ENCODE measurements around the gene TNRC6B. TPM values are rescaled to one million over a fixed set of nuclear protein-coding genes. Genes with fewer than 3 reads are reported as not detected.

Gene TNRC6B
- polyA plus RNA-seq, 3 donors = 7.2 to 16.5 (median 11.8) TPM

DNA sequence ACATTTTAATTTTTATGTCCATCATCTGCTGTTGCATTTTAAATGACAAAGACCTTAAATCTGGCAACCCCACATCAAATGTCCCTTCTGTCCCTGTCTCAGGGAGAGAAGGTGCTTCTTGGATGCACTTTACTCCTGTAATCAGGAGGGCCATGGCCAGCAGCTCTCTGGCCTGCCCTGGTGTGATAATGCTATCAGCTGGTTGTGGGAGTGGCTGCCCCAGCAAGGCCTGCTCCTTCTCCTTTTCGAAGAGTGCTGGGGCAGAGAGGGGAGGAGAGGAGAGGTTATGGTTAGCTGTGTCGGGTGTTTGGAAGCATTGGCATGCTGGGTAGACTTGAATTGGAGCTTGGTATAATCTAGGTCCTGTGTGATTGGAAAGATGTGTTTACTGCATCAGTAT is 12.8 kb downstream of the TNRC6B start:
- H3K4me1 Mint-ChIP-seq = peaks cover 65% of the 10 kb centered on the region
- H3K27me3 ChIP-seq (ENCODE audit: control insufficient read depth in 2 of 2, insufficient read depth in 2 of 2, low read length in 2 of 2) = no peaks in the 10 kb centered on the region
- H3K79me2 ChIP-seq (ENCODE audit: insufficient read depth, low read length) = peaks cover 100% of the 10 kb centered on the region

GRCh38 chr22:40193429-40194421 is 16.0 kb downstream of the TNRC6B start:
- Histone ChIP-seq H3K4me2 (replicated peaks; ENCODE audit: extremely low read depth, low read length, poor library complexity, severe bottlenecking) (peak overlapping the region; percentile 2), H3K79me2 (ENCODE audit: insufficient read depth, low read length) (peaks cover 100% of the 10 kb centered on the region), H3K4me3 (replicated peaks in 1 of 3; ENCODE audit: low read depth in 2 of 3, low read length in 3 of 3) (no peak overlapping the region), H4K20me1 (ENCODE audit: insufficient read depth, low read length) (peaks cover 100% of the 10 kb centered on the region), H3K4me1 (ENCODE audit: control insufficient read depth in 1 of 2, insufficient read depth in 2 of 2, low read length in 2 of 2) (peaks cover 17 to 27% of the 10 kb centered on the region in 2 donors), H2AFZ (ENCODE audit: insufficient read depth, low read depth, low read length, poor library complexity, severe bottlenecking) (no peak overlapping the region), H3K27ac (ENCODE audit: low read depth in 1 of 2, low read length in 2 of 2) (peak overlapping the region in 1 of 2 donors; percentile 56), H3K36me3 (replicated peaks in 1 of 2; ENCODE audit: control insufficient read depth in 1 of 2, insufficient read depth in 2 of 2, low read length in 2 of 2) (peaks cover 0 to 9% of the 10 kb centered on the region in 2 donors), H3K9ac (ENCODE audit: insufficient read depth, low read length, poor library complexity, severe bottlenecking) (no peak overlapping the region), H3K9me3 (replicated peaks in 1 of 2; ENCODE audit: control insufficient read depth in 1 of 2, insufficient read depth in 1 of 2, low read length in 2 of 2) (no peaks in the 10 kb centered on the region), H3K27me3 (ENCODE audit: control insufficient read depth in 2 of 2, insufficient read depth in 2 of 2, low read length in 2 of 2) (no peaks in the 10 kb centered on the region)
- 94% methylated on average over 7 of the region's 13 CpGs for WGBS (ENCODE audit: insufficient coverage)
- Mint-ChIP-seq H3K4me3 (no peak overlapping the region), H3K27ac (peak overlapping the region in 6 of 7 donors; percentile 2 to 51 (median 26)), H3K36me3 (peaks cover 18 to 22% of the 10 kb centered on the region in 2 donors), H3K9me3 (peaks cover 0 to 1% (median 0%) of the 10 kb centered on the region in 7 donors), H3K4me1 (peaks cover 63% of the 10 kb centered on the region), H3K27me3 (ENCODE audit: low read depth in 3 of 3) (no peaks in the 10 kb centered on the region)
- intact Hi-C loops (cut with micrococcal nuclease) = no loop called here
- no peak for DNase-seq
- TF ChIP-seq, protein P1, sequence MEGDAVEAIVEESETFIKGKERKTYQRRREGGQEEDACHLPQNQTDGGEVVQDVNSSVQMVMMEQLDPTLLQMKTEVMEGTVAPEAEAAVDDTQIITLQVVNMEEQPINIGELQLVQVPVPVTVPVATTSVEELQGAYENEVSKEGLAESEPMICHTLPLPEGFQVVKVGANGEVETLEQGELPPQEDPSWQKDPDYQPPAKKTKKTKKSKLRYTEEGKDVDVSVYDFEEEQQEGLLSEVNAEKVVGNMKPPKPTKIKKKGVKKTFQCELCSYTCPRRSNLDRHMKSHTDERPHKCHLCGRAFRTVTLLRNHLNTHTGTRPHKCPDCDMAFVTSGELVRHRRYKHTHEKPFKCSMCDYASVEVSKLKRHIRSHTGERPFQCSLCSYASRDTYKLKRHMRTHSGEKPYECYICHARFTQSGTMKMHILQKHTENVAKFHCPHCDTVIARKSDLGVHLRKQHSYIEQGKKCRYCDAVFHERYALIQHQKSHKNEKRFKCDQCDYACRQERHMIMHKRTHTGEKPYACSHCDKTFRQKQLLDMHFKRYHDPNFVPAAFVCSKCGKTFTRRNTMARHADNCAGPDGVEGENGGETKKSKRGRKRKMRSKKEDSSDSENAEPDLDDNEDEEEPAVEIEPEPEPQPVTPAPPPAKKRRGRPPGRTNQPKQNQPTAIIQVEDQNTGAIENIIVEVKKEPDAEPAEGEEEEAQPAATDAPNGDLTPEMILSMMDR (IDR thresholded peaks at IDR 0.05) = peak; percentile 17

More for the DNA sequence above, 12.8 kb downstream of the TNRC6B start:
- Histone ChIP-seq H3K4me1 (ENCODE audit: control insufficient read depth in 1 of 2, insufficient read depth in 2 of 2, low read length in 2 of 2) (peaks cover 21 to 32% of the 10 kb centered on the region in 2 donors), H3K4me3 (replicated peaks in 1 of 3; ENCODE audit: low read depth in 2 of 3, low read length in 3 of 3) (no peak overlapping the region), H4K20me1 (ENCODE audit: insufficient read depth, low read length) (peaks cover 97% of the 10 kb centered on the region), H3K9ac (ENCODE audit: insufficient read depth, low read length, poor library complexity, severe bottlenecking) (no peak overlapping the region), H2AFZ (ENCODE audit: insufficient read depth, low read depth, low read length, poor library complexity, severe bottlenecking) (no peak overlapping the region), H3K36me3 (replicated peaks in 1 of 2; ENCODE audit: control insufficient read depth in 1 of 2, insufficient read depth in 2 of 2, low read length in 2 of 2) (no peaks in the 10 kb centered on the region), H3K27ac (ENCODE audit: low read depth in 1 of 2, low read length in 2 of 2) (peak overlapping the region in 1 of 2 donors; percentile 0), H3K4me2 (replicated peaks; ENCODE audit: extremely low read depth, low read length, poor library complexity, severe bottlenecking) (no peak overlapping the region), H3K9me3 (replicated peaks in 1 of 2; ENCODE audit: control insufficient read depth in 1 of 2, insufficient read depth in 1 of 2, low read length in 2 of 2) (no peaks in the 10 kb centered on the region)
- Mint-ChIP-seq H3K36me3 (peaks cover 12 to 13% of the 10 kb centered on the region in 2 donors), H3K27ac (peak overlapping the region in 5 of 7 donors; percentile 17 to 65 (median 40)), H3K4me3 (no peak overlapping the region), H3K27me3 (ENCODE audit: low read depth in 3 of 3) (no peaks in the 10 kb centered on the region), H3K9me3 (peaks cover 0 to 1% (median 0%) of the 10 kb centered on the region in 7 donors)
- no peak for DNase-seq
- intact Hi-C loops (cut with micrococcal nuclease) = no loop called here
- WGBS (ENCODE audit: insufficient coverage) = 50% methylated on average over 1 of the region's 2 CpGs
- TF ChIP-seq, protein P1 (IDR thresholded peaks at IDR 0.05) = no peak
